ENCODE results near the gene MAPKAPK2.
A peak's percentile ranks its signal among the peaks of the same experiment; 100 is the strongest.

The MAPKAPK2 gene

GRCh38 chr1:206681359-206681758, 3.3 kb upstream of the MAPKAPK2 start:
- H3K4me3 ChIP-seq (ENCODE audit: insufficient read depth, low read depth, low read length, poor library complexity, severe bottlenecking): no peak overlapping the region
- DNase-seq: no peak
- no peaks in the 10 kb centered on the region for H3K9me3 ChIP-seq (ENCODE audit: control insufficient read depth, low read length)
- H3K27ac ChIP-seq (ENCODE audit: insufficient read depth, low read length, poor library complexity, severe bottlenecking): no peak overlapping the region
- H3K27me3 ChIP-seq (replicated peaks; ENCODE audit: control insufficient read depth, insufficient read depth, low read length, poor library complexity, severe bottlenecking): peaks cover 4% of the 10 kb centered on the region
- H3K36me3 ChIP-seq (ENCODE audit: control insufficient read depth, insufficient read depth, low read length): no peaks in the 10 kb centered on the region
- peaks cover 8% of the 10 kb centered on the region for H3K4me1 ChIP-seq (ENCODE audit: control insufficient read depth, insufficient read depth, low read length, poor library complexity, severe bottlenecking)

GRCh38 chr1:206682111-206682510, 2.6 kb upstream of the MAPKAPK2 start:
- peaks cover 4% of the 10 kb centered on the region for H3K27me3 ChIP-seq (replicated peaks; ENCODE audit: control insufficient read depth, insufficient read depth, low read length, poor library complexity, severe bottlenecking)
- H3K36me3 ChIP-seq (ENCODE audit: control insufficient read depth, insufficient read depth, low read length): no peaks in the 10 kb centered on the region
- H3K9me3 ChIP-seq (ENCODE audit: control insufficient read depth, low read length): no peaks in the 10 kb centered on the region
- peaks cover 13% of the 10 kb centered on the region for H3K4me1 ChIP-seq (ENCODE audit: control insufficient read depth, insufficient read depth, low read length, poor library complexity, severe bottlenecking)
- no peak overlapping the region for H3K27ac ChIP-seq (ENCODE audit: insufficient read depth, low read length, poor library complexity, severe bottlenecking)
- DNase-seq: no peak
- no peak overlapping the region for H3K4me3 ChIP-seq (ENCODE audit: insufficient read depth, low read depth, low read length, poor library complexity, severe bottlenecking)

- Histone ChIP-seq H3K4me3 (ENCODE audit: insufficient read depth, low read depth, low read length, poor library complexity, severe bottlenecking) (no peak overlapping the region), H3K27me3 (replicated peaks; ENCODE audit: control insufficient read depth, insufficient read depth, low read length, poor library complexity, severe bottlenecking) (peaks cover 4% of the 10 kb centered on the region), H3K36me3 (ENCODE audit: control insufficient read depth, insufficient read depth, low read length) (no peaks in the 10 kb centered on the region), H3K27ac (ENCODE audit: insufficient read depth, low read length, poor library complexity, severe bottlenecking) (no peak overlapping the region), H3K9me3 (ENCODE audit: control insufficient read depth, low read length) (no peaks in the 10 kb centered on the region), H3K4me1 (ENCODE audit: control insufficient read depth, insufficient read depth, low read length, poor library complexity, severe bottlenecking) (peaks cover 15% of the 10 kb centered on the region)
- no peak for DNase-seq
Measured at GRCh38 chr1:206683313-206683712, 1.4 kb upstream of the MAPKAPK2 start.

GRCh38 chr1:206684003-206684402, 702 bp upstream of the MAPKAPK2 start:
- H3K27me3 ChIP-seq (replicated peaks; ENCODE audit: control insufficient read depth, insufficient read depth, low read length, poor library complexity, severe bottlenecking): peaks cover 4% of the 10 kb centered on the region
- H3K4me1 ChIP-seq (ENCODE audit: control insufficient read depth, insufficient read depth, low read length, poor library complexity, severe bottlenecking): peaks cover 16% of the 10 kb centered on the region
- no peak for DNase-seq
- H3K27ac ChIP-seq (ENCODE audit: insufficient read depth, low read length, poor library complexity, severe bottlenecking): no peak overlapping the region
- no peaks in the 10 kb centered on the region for H3K9me3 ChIP-seq (ENCODE audit: control insufficient read depth, low read length)
- H3K36me3 ChIP-seq (ENCODE audit: control insufficient read depth, insufficient read depth, low read length): no peaks in the 10 kb centered on the region
- peak overlapping the region; percentile 58 for H3K4me3 ChIP-seq (ENCODE audit: insufficient read depth, low read depth, low read length, poor library complexity, severe bottlenecking)

GRCh38 chr1:206685334-206685768, 646 bp downstream of the MAPKAPK2 start:
- H3K27me3 ChIP-seq (replicated peaks; ENCODE audit: control insufficient read depth, insufficient read depth, low read length, poor library complexity, severe bottlenecking): peaks cover 4% of the 10 kb centered on the region
- no peaks in the 10 kb centered on the region for H3K36me3 ChIP-seq (ENCODE audit: control insufficient read depth, insufficient read depth, low read length)
- peak overlapping the region; percentile 91 for H3K4me3 ChIP-seq (ENCODE audit: insufficient read depth, low read depth, low read length, poor library complexity, severe bottlenecking)
- H3K27ac ChIP-seq (ENCODE audit: insufficient read depth, low read length, poor library complexity, severe bottlenecking): peak overlapping the region; percentile 85
- peaks cover 18% of the 10 kb centered on the region for H3K4me1 ChIP-seq (ENCODE audit: control insufficient read depth, insufficient read depth, low read length, poor library complexity, severe bottlenecking)
- H3K9me3 ChIP-seq (ENCODE audit: control insufficient read depth, low read length): no peaks in the 10 kb centered on the region
- DNase-seq: peak; percentile 14 to 22 (median 17)

DNA sequence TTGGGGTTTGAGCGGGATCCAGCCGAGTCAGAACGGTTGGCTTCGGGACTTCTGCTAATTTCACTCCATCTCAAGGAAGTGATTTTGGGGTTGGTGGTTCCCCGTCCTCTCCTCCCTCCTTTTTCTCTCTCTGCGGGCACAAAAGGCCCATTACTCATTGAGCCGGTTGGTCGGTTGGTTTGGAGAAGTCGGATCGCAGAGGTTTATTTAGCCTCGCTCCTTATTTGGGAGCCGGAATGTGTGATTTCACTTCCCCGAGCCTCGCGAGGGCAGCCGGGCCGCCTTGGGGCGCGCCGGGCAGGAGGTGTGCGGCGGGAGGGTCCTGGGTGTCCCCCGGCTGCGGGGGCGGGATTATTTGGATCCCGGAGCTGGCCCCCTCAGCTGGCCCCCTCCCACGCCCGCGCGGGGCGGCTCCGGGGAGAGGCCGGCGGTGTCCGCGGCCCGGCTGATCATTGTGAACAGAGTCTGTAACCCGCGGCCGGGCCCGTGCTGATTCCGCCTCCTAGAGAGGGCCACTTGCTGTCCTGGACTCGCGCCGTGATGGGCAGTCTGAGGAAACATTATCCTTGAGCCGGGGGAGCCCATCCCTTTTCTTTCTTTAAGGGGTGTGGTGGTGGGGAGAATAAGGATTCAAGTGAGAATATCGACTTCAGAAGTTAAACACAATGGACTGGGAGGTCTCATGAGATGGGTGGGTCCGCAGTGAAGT, 1.2 kb downstream of the MAPKAPK2 start:
- H3K36me3 ChIP-seq (ENCODE audit: control insufficient read depth, insufficient read depth, low read length): no peaks in the 10 kb centered on the region
- H3K27me3 ChIP-seq (replicated peaks; ENCODE audit: control insufficient read depth, insufficient read depth, low read length, poor library complexity, severe bottlenecking): peaks cover 4% of the 10 kb centered on the region
- DNase-seq: peak; percentile 43 to 60 (median 56)
- H3K4me3 ChIP-seq (ENCODE audit: insufficient read depth, low read depth, low read length, poor library complexity, severe bottlenecking): peak overlapping the region; percentile 91
- no peaks in the 10 kb centered on the region for H3K9me3 ChIP-seq (ENCODE audit: control insufficient read depth, low read length)
- peaks cover 18% of the 10 kb centered on the region for H3K4me1 ChIP-seq (ENCODE audit: control insufficient read depth, insufficient read depth, low read length, poor library complexity, severe bottlenecking)
- peak overlapping the region; percentile 85 for H3K27ac ChIP-seq (ENCODE audit: insufficient read depth, low read length, poor library complexity, severe bottlenecking)

- peak in 1 of 3 donors; percentile 13 for DNase-seq
Measured at GRCh38 chr1:206686478-206687249, 2.0 kb downstream of the MAPKAPK2 start.

DNA sequence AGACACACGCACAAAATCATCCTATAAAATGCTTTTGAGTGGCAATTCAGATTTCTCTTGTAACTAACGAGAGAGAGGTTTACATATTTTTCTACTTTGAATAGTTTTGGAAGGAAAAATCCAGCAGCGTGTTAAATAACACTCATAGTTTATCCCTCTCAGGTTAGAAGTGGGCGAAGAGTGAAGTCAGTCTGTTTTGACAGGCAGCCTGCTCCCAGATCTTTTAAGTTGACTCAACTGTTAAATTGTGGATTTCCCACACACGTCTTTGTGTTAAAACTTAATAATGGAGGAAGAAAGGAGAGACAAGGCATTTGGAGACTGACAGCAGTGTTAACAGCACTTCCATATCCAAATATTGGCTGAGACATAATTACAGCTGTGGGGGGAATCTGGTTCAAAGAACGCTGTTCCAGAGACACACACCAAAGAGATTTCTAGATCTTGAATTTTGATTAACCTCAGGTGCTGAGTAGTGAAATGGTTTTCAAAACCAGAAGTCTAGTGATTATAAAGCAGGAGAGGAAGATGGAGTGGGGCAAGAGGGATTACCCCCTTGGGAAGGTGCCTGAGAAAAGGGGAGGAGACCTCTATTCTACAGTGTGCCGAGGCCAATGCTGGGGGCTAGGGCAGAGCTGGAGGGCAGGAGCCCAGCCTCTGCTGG, 2.7 kb downstream of the MAPKAPK2 start:
- H3K9me3 ChIP-seq (ENCODE audit: control insufficient read depth, low read length): no peaks in the 10 kb centered on the region
- no peak overlapping the region for H3K27ac ChIP-seq (ENCODE audit: insufficient read depth, low read length, poor library complexity, severe bottlenecking)
- DNase-seq: no peak
- no peak overlapping the region for H3K4me3 ChIP-seq (ENCODE audit: insufficient read depth, low read depth, low read length, poor library complexity, severe bottlenecking)
- H3K4me1 ChIP-seq (ENCODE audit: control insufficient read depth, insufficient read depth, low read length, poor library complexity, severe bottlenecking): peaks cover 18% of the 10 kb centered on the region
- peaks cover 4% of the 10 kb centered on the region for H3K27me3 ChIP-seq (replicated peaks; ENCODE audit: control insufficient read depth, insufficient read depth, low read length, poor library complexity, severe bottlenecking)
- no peaks in the 10 kb centered on the region for H3K36me3 ChIP-seq (ENCODE audit: control insufficient read depth, insufficient read depth, low read length)

More at GRCh38 chr1:206686478-206687249, 2.0 kb downstream of the MAPKAPK2 start:
- peaks cover 4% of the 10 kb centered on the region for H3K27me3 ChIP-seq (replicated peaks; ENCODE audit: control insufficient read depth, insufficient read depth, low read length, poor library complexity, severe bottlenecking)
- no peaks in the 10 kb centered on the region for H3K9me3 ChIP-seq (ENCODE audit: control insufficient read depth, low read length)
- peaks cover 18% of the 10 kb centered on the region for H3K4me1 ChIP-seq (ENCODE audit: control insufficient read depth, insufficient read depth, low read length, poor library complexity, severe bottlenecking)
- H3K4me3 ChIP-seq (ENCODE audit: insufficient read depth, low read depth, low read length, poor library complexity, severe bottlenecking): peak overlapping the region; percentile 91
- H3K36me3 ChIP-seq (ENCODE audit: control insufficient read depth, insufficient read depth, low read length): no peaks in the 10 kb centered on the region
- peak overlapping the region; percentile 85 for H3K27ac ChIP-seq (ENCODE audit: insufficient read depth, low read length, poor library complexity, severe bottlenecking)

DNA sequence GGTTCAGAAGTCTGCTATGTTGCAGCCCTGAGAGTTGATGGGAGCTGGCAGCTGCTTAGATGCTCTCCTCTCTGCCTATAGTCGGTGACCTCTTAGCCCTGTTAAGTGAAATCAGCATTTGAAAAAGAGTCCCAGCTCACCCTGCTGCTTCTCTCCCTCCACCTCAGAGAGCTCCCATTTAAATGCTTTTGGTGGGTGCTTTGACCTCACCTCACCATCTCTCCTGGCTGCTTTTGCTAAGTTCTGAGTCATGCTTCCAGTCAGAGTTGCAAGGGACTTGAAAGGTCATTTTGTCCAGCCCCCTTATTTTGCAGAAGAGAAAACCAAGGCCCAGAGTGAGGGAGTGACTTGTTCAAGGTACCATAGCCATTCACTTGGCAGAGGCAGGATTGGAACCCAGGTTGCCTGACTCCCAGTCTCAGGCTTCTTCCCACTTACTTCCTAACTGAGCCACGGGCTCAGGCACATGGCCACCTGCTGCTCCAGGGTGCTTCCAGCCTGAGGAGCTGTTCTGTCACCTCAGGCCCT, 3.3 kb downstream of the MAPKAPK2 start:
- H3K4me3 ChIP-seq (ENCODE audit: insufficient read depth, low read depth, low read length, poor library complexity, severe bottlenecking): no peak overlapping the region
- no peak overlapping the region for H3K27ac ChIP-seq (ENCODE audit: insufficient read depth, low read length, poor library complexity, severe bottlenecking)
- H3K4me1 ChIP-seq (ENCODE audit: control insufficient read depth, insufficient read depth, low read length, poor library complexity, severe bottlenecking): peaks cover 18% of the 10 kb centered on the region
- peaks cover 4% of the 10 kb centered on the region for H3K27me3 ChIP-seq (replicated peaks; ENCODE audit: control insufficient read depth, insufficient read depth, low read length, poor library complexity, severe bottlenecking)
- no peaks in the 10 kb centered on the region for H3K36me3 ChIP-seq (ENCODE audit: control insufficient read depth, insufficient read depth, low read length)
- no peak for DNase-seq
- H3K9me3 ChIP-seq (ENCODE audit: control insufficient read depth, low read length): no peaks in the 10 kb centered on the region
